AG04450 (cell line): ENCODE results near the gene TMEM247. TPM values are rescaled to one million over a fixed set of nuclear protein-coding genes. Genes with fewer than 3 reads are reported as not detected.

ENCODE experiments used
- CTCF ChIA-PET: fragments of 300-600, 350-600 bp; formaldehyde crosslinking; extraction: SDS; loops from one replicate; lab custom pipeline; 2022; ENCODE audit warnings: antibody characterized with exemption, inconsistent platforms; lab: Charles Lee
- POLR2A ChIA-PET: fragments of 350-600 bp; formaldehyde crosslinking; extraction: SDS; loops from one replicate; lab custom pipeline; 2021; ENCODE audit warnings: antibody characterized with exemption, inconsistent platforms; lab: Yijun Ruan, JAX
- DNase-seq: peaks from one replicate; pipeline ENCODE4 v3.0.0-alpha.2; 2011; ENCODE audit warnings: low read depth, low spot score
- H3K27ac ChIP-seq: one replicate; pipeline ENCODE4 v1.5.1; 2012; ENCODE audit warnings: low read depth, low read length, control low read depth
- H3K27me3 ChIP-seq: one replicate; pipeline ENCODE4 v1.6.0; 2012; ENCODE audit warnings: low read length; ENCODE audit not compliant: control insufficient read depth, insufficient read depth
- H3K4me3 ChIP-seq: 2 replicates; pipeline ENCODE4 v1.5.1; 2011; ENCODE audit warnings: mild to moderate bottlenecking, low read depth, low read length, control low read depth
- H3K9me3 ChIP-seq: 2 replicates; pipeline ENCODE4 v1.5.1; 2012; ENCODE audit warnings: low read length; ENCODE audit not compliant: control insufficient read depth, insufficient read depth
- polyA plus RNA-seq: library from polyadenylated mRNA; depleted of rRNA; stranded (reverse); fragments of >200 nt; gene quantifications from 2 replicates; pipeline ENCODE4 v1.2.3, GENCODE V29; 2011; rRNA removed
- small RNA-seq: library from RNA; depleted of rRNA; stranded (forward); fragments of <200 nt; gene quantifications from one replicate; pipeline ENCODE3, GENCODE V24; 2012; ENCODE audit warnings: low read depth; ENCODE audit not compliant: insufficient read length
- TF ChIP-seq, protein P1 (sequence below): IDR thresholded peaks from 2 replicates; pipeline ENCODE4 v1.5.1; 2011; ENCODE audit warnings: low read depth, low read length, control low read depth, inconsistent platforms

The TMEM247 gene
- polyA plus RNA-seq, 1 experiment, result not detected

DNA sequence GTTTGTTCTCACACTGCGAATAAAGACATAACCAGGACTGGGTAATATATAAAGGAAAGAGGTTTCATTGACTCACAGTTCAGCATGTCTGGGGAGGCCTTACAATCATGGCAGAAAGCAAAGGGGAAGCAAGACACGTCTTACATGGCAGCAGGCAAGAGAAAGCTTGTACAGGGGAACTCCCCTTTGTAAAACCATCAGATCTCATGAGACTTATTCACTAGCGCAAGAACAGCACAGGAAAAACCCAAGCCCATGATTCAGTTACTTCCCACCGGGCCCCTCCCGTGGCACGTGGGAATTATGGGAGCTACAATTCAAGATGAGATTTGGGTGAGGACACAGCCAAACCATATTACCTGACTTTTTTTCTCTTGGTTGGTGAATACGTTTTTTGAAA lies 51.3 kb downstream of the TMEM247 start:
- CTCF ChIA-PET, result interaction anchor here (0.6 to 1.3 kb wide), 2 partner anchors 10 to 48 kb away, joined by 3 to 7 read pairs; no protein-coding TSS in a partner anchor
- Histone ChIP-seq H3K27me3 (no peaks in the 10 kb centered on the region), H3K4me3 (no peak overlapping the region), H3K9me3 (no peaks in the 10 kb centered on the region), H3K27ac (no peak overlapping the region)
- no peak for DNase-seq
- TF ChIP-seq, protein P1, sequence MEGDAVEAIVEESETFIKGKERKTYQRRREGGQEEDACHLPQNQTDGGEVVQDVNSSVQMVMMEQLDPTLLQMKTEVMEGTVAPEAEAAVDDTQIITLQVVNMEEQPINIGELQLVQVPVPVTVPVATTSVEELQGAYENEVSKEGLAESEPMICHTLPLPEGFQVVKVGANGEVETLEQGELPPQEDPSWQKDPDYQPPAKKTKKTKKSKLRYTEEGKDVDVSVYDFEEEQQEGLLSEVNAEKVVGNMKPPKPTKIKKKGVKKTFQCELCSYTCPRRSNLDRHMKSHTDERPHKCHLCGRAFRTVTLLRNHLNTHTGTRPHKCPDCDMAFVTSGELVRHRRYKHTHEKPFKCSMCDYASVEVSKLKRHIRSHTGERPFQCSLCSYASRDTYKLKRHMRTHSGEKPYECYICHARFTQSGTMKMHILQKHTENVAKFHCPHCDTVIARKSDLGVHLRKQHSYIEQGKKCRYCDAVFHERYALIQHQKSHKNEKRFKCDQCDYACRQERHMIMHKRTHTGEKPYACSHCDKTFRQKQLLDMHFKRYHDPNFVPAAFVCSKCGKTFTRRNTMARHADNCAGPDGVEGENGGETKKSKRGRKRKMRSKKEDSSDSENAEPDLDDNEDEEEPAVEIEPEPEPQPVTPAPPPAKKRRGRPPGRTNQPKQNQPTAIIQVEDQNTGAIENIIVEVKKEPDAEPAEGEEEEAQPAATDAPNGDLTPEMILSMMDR, result no peak
- POLR2A ChIA-PET, result no interaction called here

DNA sequence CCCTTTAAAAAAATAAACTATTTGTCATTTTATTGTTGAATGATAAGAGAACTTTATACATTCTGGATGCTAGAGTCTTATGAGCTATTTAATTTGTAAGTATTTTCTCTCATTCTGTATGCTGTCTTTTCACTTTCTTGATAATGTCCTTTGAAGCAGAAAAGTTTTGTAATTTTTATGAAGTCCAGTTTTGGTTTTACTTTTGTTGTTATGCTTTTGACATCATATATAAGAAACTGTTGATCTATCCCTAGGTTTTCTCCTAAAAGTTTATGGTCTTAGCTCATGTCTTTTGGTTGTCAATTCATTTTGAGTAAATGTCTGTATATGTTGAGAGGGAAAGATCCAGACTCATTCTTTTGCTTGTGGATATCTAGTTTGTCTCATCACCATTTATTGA lies 52.5 kb downstream of the TMEM247 start:
- ChIA-PET CTCF (no interaction called here), POLR2A (no interaction called here)
- Histone ChIP-seq H3K4me3 (no peak overlapping the region), H3K27ac (no peak overlapping the region), H3K9me3 (no peaks in the 10 kb centered on the region), H3K27me3 (no peaks in the 10 kb centered on the region)
- no peak for DNase-seq
- TF ChIP-seq, protein P1, result no peak

Small RNAs within 50 kb of the gene (small RNA-seq; reads per million reads assigned to genes)
- gene RN7SL817P, result not detected

Other genes with a start within 250 kb of the TMEM247 start
- gene EPAS1, start 182.2 kb upstream of the TMEM247 start, polyA plus RNA-seq, result 506 and 522 TPM in 2 replicates
- 82.0 and 98.8 TPM in 2 replicates for gene RHOQ, start 62.9 kb downstream of the TMEM247 start, polyA plus RNA-seq
- gene ATP6V1E2, start 63.0 kb downstream of the TMEM247 start, polyA plus RNA-seq, result 4.5 and 6.1 TPM in 2 replicates
- 37.7 and 47.7 TPM in 2 replicates for gene PIGF, start 137.5 kb downstream of the TMEM247 start, polyA plus RNA-seq
- gene CRIPT, start 137.7 kb downstream of the TMEM247 start, polyA plus RNA-seq, result 11.4 and 18.7 TPM in 2 replicates
- 56.6 and 73.2 TPM in 2 replicates for gene SOCS5, start 219.7 kb downstream of the TMEM247 start, polyA plus RNA-seq